Eye (tissue), 1 donor: ENCODE data around the gene FOXP1.
A peak's percentile ranks its signal among the peaks of the same experiment; 100 is the strongest.

Experiments
- DNase-seq: peaks from one replicate; pipeline ENCODE4 v3.0.0-alpha.2; 2015

Gene FOXP1

GRCh38 chr3:71197841-71198565, 385.5 kb downstream of the FOXP1 start:
- DNase-seq = no peak

GRCh38 chr3:71195492-71195891, 388.0 kb downstream of the FOXP1 start:
- DNase-seq = no peak

- no peak for DNase-seq
These were observed 388.7 kb downstream of the FOXP1 start for GRCh38 chr3:71194785-71195184.

GRCh38 chr3:71191031-71191482, 392.5 kb downstream of the FOXP1 start:
- no peak for DNase-seq

GRCh38 chr3:71189480-71189879, 394.0 kb downstream of the FOXP1 start:
- no peak for DNase-seq

GRCh38 chr3:71187715-71188114, 395.8 kb downstream of the FOXP1 start:
- no peak for DNase-seq

GRCh38 chr3:71186801-71187200, 396.7 kb downstream of the FOXP1 start:
- no peak for DNase-seq

GRCh38 chr3:71185733-71186455, 397.6 kb downstream of the FOXP1 start:
- no peak for DNase-seq

GRCh38 chr3:71184252-71184651, 399.3 kb downstream of the FOXP1 start:
- DNase-seq = no peak

GRCh38 chr3:71183549-71183948, 400.0 kb downstream of the FOXP1 start:
- DNase-seq = no peak

GRCh38 chr3:71180524-71180923, 403.0 kb downstream of the FOXP1 start:
- DNase-seq = no peak

GRCh38 chr3:71177375-71177774, 406.2 kb downstream of the FOXP1 start:
- DNase-seq = no peak

- DNase-seq = no peak
These were observed 407.2 kb downstream of the FOXP1 start for GRCh38 chr3:71176366-71176765.

GRCh38 chr3:71175691-71176365, 407.7 kb downstream of the FOXP1 start:
- no peak for DNase-seq

GRCh38 chr3:71172951-71173350, 410.6 kb downstream of the FOXP1 start:
- no peak for DNase-seq

GRCh38 chr3:71172189-71172588, 411.3 kb downstream of the FOXP1 start:
- DNase-seq = no peak

GRCh38 chr3:71171247-71171646, 412.3 kb downstream of the FOXP1 start:
- no peak for DNase-seq

GRCh38 chr3:71168880-71169411, 414.6 kb downstream of the FOXP1 start:
- DNase-seq = peak; percentile 89

- DNase-seq = peak; percentile 60
These were observed 415.3 kb downstream of the FOXP1 start for GRCh38 chr3:71168121-71168721.

GRCh38 chr3:71166339-71167240, 416.9 kb downstream of the FOXP1 start:
- DNase-seq = no peak

- DNase-seq = no peak
These were observed 418.6 kb downstream of the FOXP1 start for GRCh38 chr3:71164881-71165280.
